Mesangial cell (primary cell): ENCODE data around the gene COQ8A. TPM values are rescaled to one million over a fixed set of nuclear protein-coding genes. Genes with fewer than 3 reads are reported as not detected.

Experiments
- total RNA-seq: library from RNA; depleted of rRNA; stranded (reverse); fragments of >200 nt; gene quantifications from 2 replicates; pipeline ENCODE4 v1.2.3, GENCODE V29; 2015

COQ8A gene
- 5.1 and 14.8 TPM in 2 replicates for total RNA-seq

GRCh38 chr1:226940029-226940805 is at the start of gene COQ8A:
Gene COQ8A, plus strand, starts transcription at chr1:226940294. Its CDS starts 21,092 bp downstream, at chr1:226961386.

Other genes starting within 250 kb of the COQ8A start
- gene ITPKB, start 201.0 kb upstream of the COQ8A start, total RNA-seq: 4.7 and 8.0 TPM in 2 replicates
- gene PSEN2, start 69.7 kb upstream of the COQ8A start, total RNA-seq: 13.1 and 13.7 TPM in 2 replicates